ENCODE measurements around the gene C13orf46.

The C13orf46 gene

DNA sequence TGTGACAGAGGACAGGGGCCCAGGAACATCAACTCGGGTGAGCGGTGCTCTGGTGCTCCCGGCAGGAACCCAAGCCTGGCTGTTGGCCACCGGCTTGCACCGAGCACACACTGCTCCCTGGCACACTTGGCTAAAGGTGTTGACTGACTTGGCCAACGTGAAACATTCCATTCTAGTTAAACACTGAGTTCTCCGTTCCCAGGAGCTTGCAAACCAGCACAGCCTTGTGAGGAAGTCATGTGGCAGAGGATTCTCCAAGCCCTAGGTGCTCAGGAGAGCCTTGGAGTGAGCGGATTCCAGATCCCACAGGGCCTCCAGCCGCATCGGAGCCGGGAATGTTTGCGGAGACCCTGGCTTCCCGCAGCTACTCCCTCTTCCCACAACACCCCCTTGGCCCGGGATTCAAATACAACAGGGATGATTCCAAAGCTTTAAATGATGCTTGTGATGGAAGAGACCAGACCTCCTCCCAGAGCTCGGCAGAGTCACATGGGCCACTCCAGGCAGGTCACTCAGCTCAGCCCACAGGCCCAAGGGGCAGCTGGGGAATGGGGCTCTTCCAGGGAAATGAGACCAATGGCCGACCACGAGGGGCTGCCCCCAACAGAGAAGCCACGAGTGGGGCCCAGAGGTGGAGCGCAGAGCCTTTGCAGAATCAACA is 2.9 kb downstream of the C13orf46 start:
- H3K9me3 ChIP-seq (ENCODE audit: control insufficient read depth, low read length): no peaks in the 10 kb centered on the region
- no peak overlapping the region for H3K27ac ChIP-seq (ENCODE audit: insufficient read depth, low read length, poor library complexity, severe bottlenecking)
- H3K36me3 ChIP-seq (ENCODE audit: control insufficient read depth, insufficient read depth, low read length): peaks cover 59% of the 10 kb centered on the region
- no peaks in the 10 kb centered on the region for H3K4me1 ChIP-seq (ENCODE audit: control insufficient read depth, insufficient read depth, low read length, poor library complexity, severe bottlenecking)
- no peak overlapping the region for H3K4me3 ChIP-seq (ENCODE audit: insufficient read depth, low read depth, low read length, poor library complexity, severe bottlenecking)
- H3K27me3 ChIP-seq (replicated peaks; ENCODE audit: control insufficient read depth, insufficient read depth, low read length, poor library complexity, severe bottlenecking): no peaks in the 10 kb centered on the region
- no peak for DNase-seq

DNA sequence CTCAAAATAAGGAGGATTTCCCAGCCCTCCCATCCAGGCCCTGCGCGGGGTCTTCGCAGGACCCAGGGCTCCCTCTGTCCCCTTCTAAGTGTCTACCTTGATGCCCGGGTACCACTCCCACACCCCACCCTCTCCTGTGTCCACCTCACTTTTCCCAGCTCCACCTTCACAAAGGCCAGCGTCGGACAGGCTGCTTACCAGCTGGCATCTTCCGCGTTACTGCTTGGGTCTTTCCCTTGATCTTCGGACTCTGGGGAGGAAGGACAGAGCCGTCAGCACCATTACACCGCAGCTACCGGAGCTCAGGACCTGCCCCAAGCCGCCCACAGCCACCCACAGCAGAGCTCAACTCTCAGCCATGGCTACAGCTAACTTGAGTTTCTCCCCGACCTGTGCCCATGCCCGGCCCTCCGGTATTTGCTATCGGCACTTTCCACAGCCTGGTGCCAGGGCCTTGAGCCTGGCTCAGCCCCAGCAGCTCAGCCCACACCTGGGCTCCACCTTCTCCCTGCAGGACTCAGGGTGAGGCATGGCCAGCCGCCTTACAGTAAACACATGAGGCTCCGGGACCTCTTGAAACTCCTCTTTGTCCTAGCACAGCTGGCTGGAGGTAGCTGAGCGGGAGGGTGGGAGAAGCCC is 3.8 kb downstream of the C13orf46 start:
- Histone ChIP-seq H3K4me1 (ENCODE audit: control insufficient read depth, insufficient read depth, low read length, poor library complexity, severe bottlenecking) (no peaks in the 10 kb centered on the region), H3K27ac (ENCODE audit: insufficient read depth, low read length, poor library complexity, severe bottlenecking) (no peak overlapping the region), H3K27me3 (replicated peaks; ENCODE audit: control insufficient read depth, insufficient read depth, low read length, poor library complexity, severe bottlenecking) (no peaks in the 10 kb centered on the region), H3K4me3 (ENCODE audit: insufficient read depth, low read depth, low read length, poor library complexity, severe bottlenecking) (no peak overlapping the region), H3K9me3 (ENCODE audit: control insufficient read depth, low read length) (no peaks in the 10 kb centered on the region), H3K36me3 (ENCODE audit: control insufficient read depth, insufficient read depth, low read length) (peaks cover 50% of the 10 kb centered on the region)
- no peak for DNase-seq

DNA sequence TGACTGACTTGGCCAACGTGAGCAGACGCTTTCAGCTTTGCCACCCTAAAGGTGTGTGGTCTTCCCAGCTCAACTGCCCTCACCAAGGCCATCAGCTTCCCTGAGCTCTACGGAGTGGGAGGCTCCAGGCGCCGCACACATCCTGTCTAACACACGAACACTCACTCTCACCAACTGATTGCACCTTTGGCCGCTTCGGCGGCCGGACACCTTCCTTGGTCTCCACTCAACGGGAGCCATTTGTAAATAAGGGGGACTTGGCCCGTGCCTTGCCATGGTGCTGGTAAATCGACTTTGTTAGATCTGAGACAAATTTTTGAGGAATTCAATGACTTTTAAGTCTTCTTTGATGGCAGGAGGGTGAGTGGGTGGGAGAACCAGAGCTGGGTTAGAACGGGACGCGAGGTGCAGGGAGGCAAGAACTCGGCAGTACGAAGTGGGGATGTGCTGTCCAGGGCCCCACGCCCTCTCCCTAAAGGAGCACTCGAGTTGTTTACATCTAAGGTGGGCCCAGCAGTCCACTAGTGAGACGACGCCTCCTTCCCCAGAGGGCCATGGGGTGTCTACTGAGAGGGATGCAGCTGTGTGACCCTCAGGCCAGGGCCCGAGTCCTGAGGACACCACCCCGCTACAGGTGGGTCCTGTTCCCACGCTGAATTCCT is 4.4 kb downstream of the C13orf46 start:
- no peaks in the 10 kb centered on the region for H3K4me1 ChIP-seq (ENCODE audit: control insufficient read depth, insufficient read depth, low read length, poor library complexity, severe bottlenecking)
- no peak overlapping the region for H3K27ac ChIP-seq (ENCODE audit: insufficient read depth, low read length, poor library complexity, severe bottlenecking)
- no peak overlapping the region for H3K4me3 ChIP-seq (ENCODE audit: insufficient read depth, low read depth, low read length, poor library complexity, severe bottlenecking)
- H3K9me3 ChIP-seq (ENCODE audit: control insufficient read depth, low read length): no peaks in the 10 kb centered on the region
- H3K36me3 ChIP-seq (ENCODE audit: control insufficient read depth, insufficient read depth, low read length): peaks cover 44% of the 10 kb centered on the region
- no peak for DNase-seq
- no peaks in the 10 kb centered on the region for H3K27me3 ChIP-seq (replicated peaks; ENCODE audit: control insufficient read depth, insufficient read depth, low read length, poor library complexity, severe bottlenecking)

GRCh38 chr13:113968463-113969310 is 5.2 kb downstream of the C13orf46 start:
- H3K27ac ChIP-seq (ENCODE audit: insufficient read depth, low read length, poor library complexity, severe bottlenecking): no peak overlapping the region

DNA sequence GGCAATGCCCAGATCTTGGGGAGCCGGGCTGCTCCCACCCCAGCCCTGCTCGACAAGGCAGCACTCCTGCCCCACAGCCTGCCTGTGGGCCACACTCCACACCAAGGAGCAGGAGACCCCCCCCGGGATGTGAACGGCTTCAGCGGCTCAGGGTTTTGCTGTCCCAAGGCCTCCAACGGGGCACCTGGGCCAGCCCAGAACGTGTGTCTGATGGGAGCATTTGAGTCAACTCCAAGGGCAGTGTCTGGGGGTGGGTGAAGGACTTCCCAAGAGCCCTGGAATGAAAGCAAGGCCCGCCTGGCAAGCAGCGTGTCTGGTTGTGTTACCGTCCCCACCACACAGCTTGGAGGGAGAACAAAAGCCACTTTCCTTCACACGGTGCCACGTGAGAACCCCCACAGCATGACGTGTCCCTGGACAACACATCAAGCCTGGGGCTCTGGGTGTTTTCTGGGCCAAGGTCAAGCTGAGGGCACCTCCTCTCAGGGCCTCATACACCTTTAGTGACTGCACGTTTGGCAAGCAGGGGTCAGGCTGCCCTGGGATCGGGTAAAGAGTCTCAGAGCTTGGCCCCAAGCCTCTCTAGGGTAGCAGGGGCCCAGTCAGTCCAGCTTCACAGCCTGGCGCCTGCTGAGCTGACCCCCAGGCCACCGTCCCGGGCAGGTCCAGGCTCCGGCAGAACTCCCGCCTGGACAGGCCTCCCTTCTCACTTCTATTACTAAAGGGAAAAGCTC is 6.0 kb downstream of the C13orf46 start:
- no peaks in the 10 kb centered on the region for H3K4me1 ChIP-seq (ENCODE audit: control insufficient read depth, insufficient read depth, low read length, poor library complexity, severe bottlenecking)

More at GRCh38 chr13:113968463-113969310, 5.2 kb downstream of the C13orf46 start:
- H3K4me3 ChIP-seq (ENCODE audit: insufficient read depth, low read depth, low read length, poor library complexity, severe bottlenecking): no peak overlapping the region
- H3K27me3 ChIP-seq (replicated peaks; ENCODE audit: control insufficient read depth, insufficient read depth, low read length, poor library complexity, severe bottlenecking): no peaks in the 10 kb centered on the region
- H3K4me1 ChIP-seq (ENCODE audit: control insufficient read depth, insufficient read depth, low read length, poor library complexity, severe bottlenecking): no peaks in the 10 kb centered on the region
- DNase-seq: no peak
- peaks cover 39% of the 10 kb centered on the region for H3K36me3 ChIP-seq (ENCODE audit: control insufficient read depth, insufficient read depth, low read length)
- no peaks in the 10 kb centered on the region for H3K9me3 ChIP-seq (ENCODE audit: control insufficient read depth, low read length)

GRCh38 chr13:113967206-113967720 is 6.6 kb downstream of the C13orf46 start:
- no peak for DNase-seq
- no peaks in the 10 kb centered on the region for H3K4me1 ChIP-seq (ENCODE audit: control insufficient read depth, insufficient read depth, low read length, poor library complexity, severe bottlenecking)
- no peaks in the 10 kb centered on the region for H3K27me3 ChIP-seq (replicated peaks; ENCODE audit: control insufficient read depth, insufficient read depth, low read length, poor library complexity, severe bottlenecking)
- no peak overlapping the region for H3K27ac ChIP-seq (ENCODE audit: insufficient read depth, low read length, poor library complexity, severe bottlenecking)
- peaks cover 29% of the 10 kb centered on the region for H3K36me3 ChIP-seq (ENCODE audit: control insufficient read depth, insufficient read depth, low read length)
- H3K4me3 ChIP-seq (ENCODE audit: insufficient read depth, low read depth, low read length, poor library complexity, severe bottlenecking): no peak overlapping the region
- no peaks in the 10 kb centered on the region for H3K9me3 ChIP-seq (ENCODE audit: control insufficient read depth, low read length)

More for the DNA sequence above, 6.0 kb downstream of the C13orf46 start:
- H3K9me3 ChIP-seq (ENCODE audit: control insufficient read depth, low read length): no peaks in the 10 kb centered on the region
- no peaks in the 10 kb centered on the region for H3K27me3 ChIP-seq (replicated peaks; ENCODE audit: control insufficient read depth, insufficient read depth, low read length, poor library complexity, severe bottlenecking)
- DNase-seq: no peak
- no peak overlapping the region for H3K27ac ChIP-seq (ENCODE audit: insufficient read depth, low read length, poor library complexity, severe bottlenecking)
- peaks cover 33% of the 10 kb centered on the region for H3K36me3 ChIP-seq (ENCODE audit: control insufficient read depth, insufficient read depth, low read length)
- H3K4me3 ChIP-seq (ENCODE audit: insufficient read depth, low read depth, low read length, poor library complexity, severe bottlenecking): no peak overlapping the region

DNA sequence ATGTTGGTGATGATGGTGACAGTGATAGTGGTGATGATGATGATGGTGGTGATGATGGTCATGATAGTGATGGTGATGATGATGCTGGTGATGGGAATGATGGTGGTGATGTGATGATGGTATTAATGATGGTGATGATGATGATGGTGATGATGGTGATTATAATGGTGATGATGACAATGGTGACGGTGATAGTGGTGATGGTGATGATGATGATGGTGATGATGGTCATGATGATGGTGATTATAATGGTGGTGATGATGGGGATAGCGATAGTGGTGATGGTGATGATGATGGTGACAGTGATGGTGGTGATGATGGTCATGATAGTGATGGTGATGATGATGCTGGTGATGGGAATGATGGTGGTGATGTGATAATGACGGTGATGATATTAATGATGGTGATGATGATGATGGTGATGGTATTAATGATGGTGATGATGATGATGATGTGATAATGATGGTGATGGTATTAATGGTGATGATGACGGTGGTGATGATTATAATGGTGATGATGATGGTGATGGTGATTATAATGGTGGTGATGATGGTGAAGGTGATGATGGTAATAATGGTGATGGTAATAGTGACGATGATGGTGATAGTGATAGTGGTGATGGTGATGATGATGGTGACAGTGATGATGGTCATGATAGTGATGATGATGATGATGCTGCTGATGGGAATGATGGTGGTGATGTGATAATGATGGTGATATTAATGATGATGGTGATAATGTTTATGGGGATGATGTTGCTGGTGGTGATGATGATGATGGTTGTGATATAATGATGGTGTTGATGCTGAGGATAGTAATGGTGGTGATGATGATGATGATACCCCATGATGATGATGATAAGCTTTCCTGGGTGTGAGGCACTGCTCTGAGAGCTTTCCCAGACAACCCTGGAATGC is 7.7 kb downstream of the C13orf46 start:
- DNase-seq: no peak
- Histone ChIP-seq H3K9me3 (ENCODE audit: control insufficient read depth, low read length) (no peaks in the 10 kb centered on the region), H3K4me3 (ENCODE audit: insufficient read depth, low read depth, low read length, poor library complexity, severe bottlenecking) (no peak overlapping the region), H3K4me1 (ENCODE audit: control insufficient read depth, insufficient read depth, low read length, poor library complexity, severe bottlenecking) (no peaks in the 10 kb centered on the region), H3K27me3 (replicated peaks; ENCODE audit: control insufficient read depth, insufficient read depth, low read length, poor library complexity, severe bottlenecking) (no peaks in the 10 kb centered on the region), H3K27ac (ENCODE audit: insufficient read depth, low read length, poor library complexity, severe bottlenecking) (no peak overlapping the region), H3K36me3 (ENCODE audit: control insufficient read depth, insufficient read depth, low read length) (peaks cover 23% of the 10 kb centered on the region)

GRCh38 chr13:113965383-113965874 is 8.4 kb downstream of the C13orf46 start:
- H3K27ac ChIP-seq (ENCODE audit: insufficient read depth, low read length, poor library complexity, severe bottlenecking): no peak overlapping the region
- H3K4me3 ChIP-seq (ENCODE audit: insufficient read depth, low read depth, low read length, poor library complexity, severe bottlenecking): no peak overlapping the region
- H3K36me3 ChIP-seq (ENCODE audit: control insufficient read depth, insufficient read depth, low read length): peaks cover 17% of the 10 kb centered on the region
- no peaks in the 10 kb centered on the region for H3K9me3 ChIP-seq (ENCODE audit: control insufficient read depth, low read length)
- no peak for DNase-seq
- H3K4me1 ChIP-seq (ENCODE audit: control insufficient read depth, insufficient read depth, low read length, poor library complexity, severe bottlenecking): no peaks in the 10 kb centered on the region
- no peaks in the 10 kb centered on the region for H3K27me3 ChIP-seq (replicated peaks; ENCODE audit: control insufficient read depth, insufficient read depth, low read length, poor library complexity, severe bottlenecking)

All from effector memory CD4-positive, alpha-beta T cell (primary cell).